NT2/D1 (cell line): Measurements from ENCODE around the gene ROPN1.

Experiments
- YY1 ChIP-seq: IDR thresholded peaks from 2 replicates; pipeline ENCODE4 v1.6.1; 2011; ENCODE audit not compliant: insufficient read length, insufficient read depth
- ZNF274 ChIP-seq: IDR thresholded peaks from 2 replicates; pipeline ENCODE4 v1.6.1; 2011; ENCODE audit warnings: mild to moderate bottlenecking, low read depth, low read length

GRCh38 chr3:123949641-123950040 lies 42.3 kb downstream of the ROPN1 start:
- no peak for TF ChIP-seq ZNF274
- no peak for TF ChIP-seq YY1
